GM19351 (cell line): ENCODE data around the gene JTB.
"Not testable (repeated sequence)": the region's sequence is repeated elsewhere in the genome, so short reads cannot be mapped to it uniquely, and the experiment has no call there.

Experiments
- ATAC-seq: cut with Tn5 transposase; IDR thresholded peaks from one replicate; pipeline ENCODE4 v1.9.1; 2021; ENCODE audit warnings: mild to moderate bottlenecking, moderate library complexity; ENCODE audit not compliant: unreplicated experiment

JTB gene

GRCh38 chr1:153977250-153978240 is at the start of gene JTB:
Gene JTB, minus strand, starts transcription at chr1:153977674. Its CDS starts 422 bp downstream, at chr1:153977252.
- ATAC-seq: peak; percentile 82

GRCh38 chr1:154019940-154020339 is 42.5 kb upstream of the JTB start:
- ATAC-seq: no peak

GRCh38 chr1:154019269-154019668 is 41.8 kb upstream of the JTB start:
- ATAC-seq: no peak

GRCh38 chr1:154014154-154014907 is 36.9 kb upstream of the JTB start:
- no peak for ATAC-seq

- not testable (repeated sequence) for ATAC-seq
Observed at GRCh38 chr1:154012543-154012942, 35.1 kb upstream of the JTB start.

- ATAC-seq: no peak
Observed at GRCh38 chr1:154012129-154012528, 34.7 kb upstream of the JTB start.

- ATAC-seq: no peak
Observed at GRCh38 chr1:154006136-154006535, 28.7 kb upstream of the JTB start.

GRCh38 chr1:154000420-154000819 is 22.9 kb upstream of the JTB start:
- ATAC-seq: no peak

- not testable (repeated sequence) for ATAC-seq
Observed at GRCh38 chr1:153996882-153997281, 19.4 kb upstream of the JTB start.

GRCh38 chr1:153995640-153996039 is 18.2 kb upstream of the JTB start:
- ATAC-seq: no peak

GRCh38 chr1:153995202-153995601 is 17.7 kb upstream of the JTB start:
- no peak for ATAC-seq

GRCh38 chr1:153991806-153992205 is 14.3 kb upstream of the JTB start:
- no peak for ATAC-seq

GRCh38 chr1:153991151-153991630 is 13.7 kb upstream of the JTB start:
- ATAC-seq: no peak

GRCh38 chr1:153990468-153991150 is 13.1 kb upstream of the JTB start, which contains the start of gene RPS27:
Gene RPS27, plus strand, starts transcription at chr1:153990762. Its CDS starts 35 bp downstream, at chr1:153990797.
- peak; percentile 69 for ATAC-seq

- ATAC-seq: no peak
Observed at GRCh38 chr1:153987621-153988020, 10.1 kb upstream of the JTB start.

- no peak for ATAC-seq
Observed at GRCh38 chr1:153985941-153986761, 8.7 kb upstream of the JTB start, which contains the start of gene RAB13. Gene RAB13, minus strand, starts transcription at chr1:153986339. Its CDS starts 103 bp downstream, at chr1:153986236.

- no peak for ATAC-seq
Observed at GRCh38 chr1:153985341-153985912, 8.0 kb upstream of the JTB start.

- ATAC-seq: no peak
Observed at GRCh38 chr1:153984123-153984894, 6.8 kb upstream of the JTB start.

GRCh38 chr1:153981735-153982134 is 4.3 kb upstream of the JTB start:
- ATAC-seq: not testable (repeated sequence)
